Breast epithelium (tissue), 3 donors: ENCODE results near the gene NCOR2.

ENCODE experiments used
- POLR2A ChIP-seq: fragments of 450-650 bp; IDR thresholded peaks from one replicate; pipeline ENCODE4 v1.6.1; 2016; ENCODE audit warnings: antibody characterized with exemption, mild to moderate bottlenecking, moderate library complexity
- TF ChIP-seq, protein P1 (sequence below), 3 donors: fragments of 450-650 bp; IDR thresholded peaks; one replicate each; pipeline ENCODE4 v1.5.1; 2016 to 2017; ENCODE audit warnings: antibody characterized with exemption in 3 of 3, mild to moderate bottlenecking in 3 of 3, moderate library complexity in 3 of 3

GRCh38 chr12:124567673-124568373 is 411 bp upstream of the NCOR2 start:
- TF ChIP-seq, protein P1, sequence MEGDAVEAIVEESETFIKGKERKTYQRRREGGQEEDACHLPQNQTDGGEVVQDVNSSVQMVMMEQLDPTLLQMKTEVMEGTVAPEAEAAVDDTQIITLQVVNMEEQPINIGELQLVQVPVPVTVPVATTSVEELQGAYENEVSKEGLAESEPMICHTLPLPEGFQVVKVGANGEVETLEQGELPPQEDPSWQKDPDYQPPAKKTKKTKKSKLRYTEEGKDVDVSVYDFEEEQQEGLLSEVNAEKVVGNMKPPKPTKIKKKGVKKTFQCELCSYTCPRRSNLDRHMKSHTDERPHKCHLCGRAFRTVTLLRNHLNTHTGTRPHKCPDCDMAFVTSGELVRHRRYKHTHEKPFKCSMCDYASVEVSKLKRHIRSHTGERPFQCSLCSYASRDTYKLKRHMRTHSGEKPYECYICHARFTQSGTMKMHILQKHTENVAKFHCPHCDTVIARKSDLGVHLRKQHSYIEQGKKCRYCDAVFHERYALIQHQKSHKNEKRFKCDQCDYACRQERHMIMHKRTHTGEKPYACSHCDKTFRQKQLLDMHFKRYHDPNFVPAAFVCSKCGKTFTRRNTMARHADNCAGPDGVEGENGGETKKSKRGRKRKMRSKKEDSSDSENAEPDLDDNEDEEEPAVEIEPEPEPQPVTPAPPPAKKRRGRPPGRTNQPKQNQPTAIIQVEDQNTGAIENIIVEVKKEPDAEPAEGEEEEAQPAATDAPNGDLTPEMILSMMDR (IDR thresholded peaks at IDR 0.05), result peak in 2 of 3 donors; percentile 12 to 17
- TF ChIP-seq POLR2A, result no peak
